GM19239 (cell line): ENCODE data around the gene MCU.

Experiments used
- DNase-seq: peaks from one replicate; pipeline ENCODE4 v3.0.0; 2011; ENCODE audit warnings: low spot score; ENCODE audit not compliant: insufficient read length
- FAIRE-seq: peaks from 2 replicates; lab custom pipeline; 2011; peaks lifted over from hg19 to GRCh38; lab: Jason Lieb, UNC

Gene MCU

DNA sequence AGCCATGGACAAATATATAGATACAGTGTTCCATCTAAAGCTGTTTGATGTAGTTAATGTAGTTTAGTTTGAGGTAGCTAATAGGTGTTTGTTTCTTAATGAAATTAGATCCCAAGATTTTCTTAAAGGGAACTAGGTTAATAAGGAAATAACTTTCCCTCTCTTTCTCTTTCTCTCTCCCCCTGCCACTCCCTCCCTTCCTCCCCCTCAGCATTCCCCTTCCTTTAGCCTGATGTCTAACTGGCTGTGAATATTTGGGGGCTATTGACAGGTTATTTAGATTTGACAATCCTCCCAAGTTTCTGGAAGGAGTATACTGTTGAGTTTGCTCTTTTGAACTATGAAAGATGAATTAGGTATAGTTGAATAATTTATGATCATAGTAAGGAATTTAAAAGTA is 136.4 kb downstream of the MCU start:
- DNase-seq = no peak
- no peak for FAIRE-seq

DNA sequence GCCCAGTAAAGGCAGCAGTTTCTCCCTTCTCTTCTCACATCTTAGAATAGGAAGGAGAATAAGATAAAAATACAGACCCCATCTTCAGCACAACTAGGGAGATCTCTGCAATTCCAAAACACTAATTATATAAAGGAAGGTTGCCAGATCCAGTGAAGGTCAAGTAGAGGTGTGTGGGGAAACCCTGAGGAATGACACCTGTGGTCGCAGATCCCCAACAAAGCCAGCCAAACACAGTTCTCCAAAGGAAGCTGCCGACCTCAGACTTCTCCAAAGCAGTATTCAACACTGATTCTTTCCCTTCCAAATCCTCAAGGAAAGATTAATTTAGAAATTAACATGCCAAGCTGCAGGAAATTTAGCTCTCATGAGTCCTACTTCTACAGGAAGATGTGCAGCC is 138.7 kb downstream of the MCU start:
- FAIRE-seq = no peak
- DNase-seq = no peak

DNA sequence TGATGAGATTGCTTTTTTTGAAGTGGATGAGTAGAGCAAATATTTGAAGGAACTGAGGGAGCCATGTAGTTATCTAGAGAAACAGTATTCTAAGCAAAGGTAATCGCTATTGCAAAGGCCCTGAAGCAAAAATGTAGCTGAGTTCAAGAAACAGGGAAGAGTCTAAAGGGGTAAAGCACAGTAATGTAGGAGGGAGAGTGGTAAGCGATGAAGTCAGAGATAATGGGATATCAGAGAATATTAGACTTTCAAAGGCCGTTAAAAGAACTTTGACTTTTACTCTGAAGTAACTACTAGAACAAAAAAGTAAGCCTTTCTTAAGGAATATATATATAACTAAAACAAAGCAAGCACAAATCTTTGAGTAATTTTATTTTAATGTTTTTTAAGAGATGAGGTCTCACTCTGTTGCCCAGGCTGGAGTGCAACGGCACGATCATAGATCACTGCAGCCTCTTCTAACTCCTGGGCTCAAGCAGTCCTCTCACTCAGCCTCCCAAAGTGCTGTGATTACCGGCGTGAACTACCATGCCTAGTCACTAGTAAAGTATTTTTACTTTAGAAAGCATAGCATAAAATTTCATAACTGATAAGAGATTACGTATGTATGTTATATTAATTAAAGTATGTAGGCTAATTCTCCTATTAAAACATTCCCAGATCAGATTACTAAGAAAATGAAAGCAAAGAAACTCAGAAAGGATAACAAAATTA is 139.9 kb downstream of the MCU start:
- no peak for DNase-seq
- no peak for FAIRE-seq

DNA sequence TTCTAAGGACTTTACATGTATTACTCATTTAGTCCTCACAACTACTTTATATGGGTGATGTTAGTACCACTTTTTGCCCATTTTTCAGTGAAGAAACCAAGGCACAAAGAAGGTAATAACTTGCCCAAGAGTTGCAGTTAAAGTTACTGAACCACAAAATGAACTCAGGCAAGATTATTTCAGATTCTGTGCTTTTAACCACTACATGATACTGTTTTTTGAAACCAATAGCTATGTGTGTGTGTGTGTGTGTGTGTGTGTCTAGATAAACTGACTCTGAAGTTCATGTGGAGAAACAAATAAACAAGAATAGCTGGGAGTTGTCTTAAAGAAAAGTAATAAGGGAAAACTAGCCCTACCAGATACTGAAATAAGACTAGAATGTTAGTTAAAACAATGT is 140.8 kb downstream of the MCU start:
- DNase-seq = no peak

DNA sequence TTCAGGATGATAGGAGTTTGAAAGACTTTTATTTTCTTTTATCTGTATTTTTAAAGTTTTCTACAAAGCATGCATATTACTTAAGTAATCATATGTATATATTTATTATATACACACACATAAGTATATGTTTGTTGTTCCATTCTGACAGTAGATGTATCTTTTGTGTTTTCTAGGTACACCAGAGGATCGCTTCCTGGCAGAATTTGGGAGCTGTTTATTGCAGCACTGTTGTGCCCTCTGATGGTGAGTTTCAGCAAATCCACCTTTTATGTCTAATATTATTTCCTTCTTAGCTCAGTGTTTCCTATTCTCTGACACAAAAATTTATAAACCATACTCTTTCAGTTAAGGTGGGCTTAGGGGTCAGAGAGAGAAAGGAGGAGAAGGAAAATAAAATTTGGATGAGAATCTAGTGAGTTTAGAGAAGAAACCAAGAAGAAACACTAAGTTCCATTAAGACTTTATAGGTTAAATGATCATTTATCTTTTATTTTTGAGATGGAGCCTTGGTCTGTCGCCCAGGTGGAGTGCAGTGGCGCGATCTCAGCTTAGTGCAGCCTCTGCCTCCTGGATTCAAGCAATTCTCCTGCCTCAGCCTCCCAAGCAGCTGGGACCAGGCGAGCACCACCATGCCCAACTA is 142.4 kb downstream of the MCU start:
- DNase-seq (peak; percentile 16), FAIRE-seq (peak; percentile 85)

More for the DNA sequence above, 140.8 kb downstream of the MCU start:
- no peak for FAIRE-seq

DNA sequence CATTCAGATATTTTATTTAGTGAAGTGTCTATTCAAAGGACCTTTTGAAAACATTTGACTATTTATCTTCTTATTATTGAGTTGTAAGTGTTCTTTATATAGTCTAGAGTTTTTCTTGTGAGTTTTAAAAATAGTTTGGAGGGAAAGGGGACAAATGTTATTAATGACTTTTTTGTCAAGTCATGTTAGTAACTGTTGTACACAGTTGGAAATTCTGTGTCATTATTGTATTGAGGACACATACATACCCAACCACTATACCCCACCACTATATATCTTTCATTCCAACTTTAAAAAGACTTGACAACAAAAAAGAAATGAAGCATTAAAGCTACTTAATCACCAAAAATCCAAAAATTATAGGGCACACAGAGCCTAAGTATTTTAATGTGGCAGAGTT is 148.4 kb downstream of the MCU start:
- DNase-seq = no peak
- FAIRE-seq = no peak

DNA sequence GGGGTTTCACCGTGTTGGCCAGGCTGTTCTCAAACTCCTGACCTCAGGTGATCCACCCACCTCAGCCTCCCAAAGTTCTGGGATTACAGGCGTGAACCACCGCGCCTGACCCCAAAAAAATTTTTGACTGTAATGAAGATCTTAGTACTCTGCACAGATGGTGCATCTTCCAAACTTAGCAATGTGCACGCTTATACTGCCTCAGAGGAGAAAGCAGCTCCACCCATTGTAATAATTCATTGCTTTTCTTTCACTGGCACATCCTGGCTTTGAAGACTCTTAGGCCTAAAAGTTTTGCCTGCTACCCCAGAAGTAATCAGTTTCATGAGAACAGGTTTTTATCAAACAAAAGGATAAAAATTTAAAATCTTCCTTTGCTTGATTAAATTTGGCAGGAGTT is 149.5 kb downstream of the MCU start:
- FAIRE-seq (no peak), DNase-seq (no peak)

DNA sequence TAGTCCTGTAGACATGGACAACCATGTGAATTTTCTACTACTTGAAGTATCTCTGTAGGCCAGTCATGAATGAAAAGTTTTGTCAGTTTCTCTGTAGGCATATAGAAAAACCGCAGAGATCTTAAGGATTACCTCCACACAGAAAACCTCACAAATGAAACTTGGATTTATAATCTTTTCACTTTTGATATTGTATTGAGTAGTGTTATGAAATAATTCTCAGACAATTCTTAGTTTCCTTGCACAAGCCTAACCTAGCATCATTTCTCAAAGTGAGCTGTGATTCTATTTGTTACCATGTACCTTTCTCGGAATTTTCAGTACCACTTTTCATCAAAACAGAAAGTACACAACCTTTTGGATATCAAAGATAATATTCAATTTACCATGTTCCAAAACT is 150.2 kb downstream of the MCU start:
- FAIRE-seq (no peak), DNase-seq (no peak)

DNA sequence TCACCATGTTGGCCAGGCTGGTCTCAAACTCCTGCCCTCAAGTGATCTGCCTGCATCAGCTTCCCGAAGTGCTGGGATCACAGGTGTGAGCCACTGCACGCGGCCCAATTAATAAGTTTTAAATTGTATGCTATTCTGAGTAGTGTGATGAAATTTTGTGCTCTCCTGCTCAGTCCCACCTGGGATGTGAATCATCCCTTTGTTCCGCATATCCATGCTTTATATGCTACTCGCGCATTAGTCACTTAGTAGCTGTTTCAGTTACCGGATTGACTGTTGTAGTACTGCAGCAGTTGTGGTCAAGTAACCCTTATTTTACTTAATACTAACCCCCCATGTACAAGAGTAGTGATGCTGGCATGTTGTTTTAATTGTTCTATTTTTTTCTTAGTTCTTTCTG is 154.3 kb downstream of the MCU start:
- FAIRE-seq (no peak), DNase-seq (no peak)

DNA sequence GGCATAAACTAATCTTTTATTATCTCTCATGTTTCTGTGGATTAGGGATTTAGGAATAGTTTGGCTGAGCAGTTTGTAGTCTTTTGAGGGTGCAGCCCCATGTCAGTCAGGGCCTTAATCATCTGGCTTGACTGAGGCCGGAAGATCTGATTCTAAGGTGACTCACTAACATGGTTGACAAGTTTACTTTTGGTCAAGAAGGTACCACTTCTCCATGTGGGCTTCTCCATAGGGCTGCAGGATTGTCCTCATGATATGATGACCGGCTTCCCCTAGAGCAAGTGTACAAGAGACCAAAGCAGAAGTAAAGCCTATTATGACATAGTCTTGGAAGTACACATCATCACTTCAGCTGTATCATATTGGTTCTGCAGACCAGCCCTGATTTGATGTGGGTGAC is 155.7 kb downstream of the MCU start:
- DNase-seq (no peak), FAIRE-seq (no peak)

DNA sequence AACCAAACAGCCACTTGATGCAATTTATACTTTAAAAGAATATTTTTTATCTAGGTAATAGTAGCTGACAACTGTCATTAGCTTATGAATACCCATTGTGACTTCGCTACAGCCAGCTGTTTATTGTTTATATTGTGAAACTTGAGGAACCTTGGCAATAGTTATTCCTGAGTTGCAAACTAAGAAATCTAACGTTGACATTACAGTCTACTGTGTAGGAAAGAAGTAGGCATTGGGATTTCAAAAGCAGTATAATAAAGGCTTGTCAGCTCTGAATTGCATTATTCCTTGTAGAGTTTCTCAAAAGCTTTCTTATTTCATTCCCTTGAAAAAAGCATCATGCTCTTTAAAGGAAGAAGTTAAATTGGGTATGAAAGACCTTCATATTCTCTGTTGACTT is 158.9 kb downstream of the MCU start:
- DNase-seq (no peak), FAIRE-seq (no peak)

DNA sequence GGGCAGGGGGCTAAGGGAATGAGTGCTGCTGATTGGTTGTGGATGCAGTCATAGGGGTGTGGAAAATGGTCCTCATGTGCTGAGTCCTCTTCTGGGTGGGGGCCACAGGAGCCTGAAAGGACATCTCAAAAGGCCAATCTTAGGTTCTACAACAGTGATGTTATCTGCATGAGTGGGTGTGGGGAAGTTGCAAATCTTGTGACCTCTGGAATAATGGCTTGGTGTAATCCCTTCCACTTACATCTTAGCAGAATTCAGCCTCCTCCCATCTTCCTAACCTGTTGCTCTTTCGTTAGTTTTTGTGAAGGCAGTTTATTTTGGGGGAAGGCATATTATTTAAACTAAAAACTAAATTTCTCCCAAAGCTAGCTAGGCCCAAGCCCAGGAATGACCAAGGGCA is 159.6 kb downstream of the MCU start:
- DNase-seq (no peak), FAIRE-seq (no peak)

DNA sequence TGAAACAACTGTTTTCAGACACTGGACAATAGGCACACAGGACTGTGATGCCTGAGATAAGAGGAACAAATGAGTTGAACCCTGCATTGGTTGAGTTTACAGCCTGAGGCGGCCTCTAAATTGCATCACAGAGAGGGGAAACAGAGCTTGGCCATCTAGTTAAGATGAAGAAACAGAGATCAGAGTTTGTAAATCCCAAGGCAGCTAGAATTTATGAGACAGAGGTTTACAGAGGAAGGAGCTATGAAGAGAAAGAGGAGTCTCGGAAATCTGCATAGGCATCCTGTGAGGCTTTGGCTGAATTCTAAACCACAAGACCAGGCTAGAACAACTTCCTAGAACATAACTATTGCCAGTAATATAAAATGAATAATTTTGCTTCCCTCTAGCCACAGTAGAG is 160.6 kb downstream of the MCU start:
- DNase-seq = no peak
- FAIRE-seq = peak; percentile 11

DNA sequence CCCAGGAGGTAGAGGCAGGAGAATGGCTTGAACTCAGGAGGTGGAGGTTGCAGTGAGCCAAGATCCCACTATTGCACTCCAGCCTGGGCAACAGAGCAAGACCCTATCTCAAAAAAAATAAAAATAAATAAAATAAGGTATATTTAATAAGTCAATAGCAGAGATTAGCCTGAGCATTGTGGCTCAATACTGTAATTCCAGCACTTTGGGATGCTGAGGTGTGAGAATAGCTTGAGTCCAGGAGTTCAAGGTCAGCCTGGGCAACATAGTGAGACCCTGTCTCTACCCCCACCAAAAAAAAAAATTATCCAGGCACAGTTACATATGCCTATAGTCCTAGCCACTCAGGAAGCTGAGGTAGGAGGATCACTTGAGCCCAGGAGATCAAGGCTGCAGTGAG is 163.2 kb downstream of the MCU start:
- FAIRE-seq (no peak), DNase-seq (no peak)

DNA sequence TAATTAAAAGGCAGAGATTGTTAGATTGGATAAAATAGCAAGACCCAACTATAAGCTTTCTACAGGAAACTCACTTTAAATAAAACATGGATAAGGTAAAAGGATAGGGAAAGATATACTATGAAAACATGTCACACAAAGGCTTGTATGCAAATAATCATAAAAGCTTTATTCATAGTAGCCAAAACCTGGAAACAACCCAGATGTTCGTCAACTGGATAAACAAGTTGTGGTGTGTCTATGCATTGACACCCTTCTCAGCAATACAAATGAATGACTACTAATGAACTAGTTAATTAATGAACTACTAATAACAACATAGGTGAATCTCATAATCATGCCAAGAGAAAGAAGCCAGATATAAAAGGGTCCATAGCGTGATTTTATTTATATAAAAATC is 163.8 kb downstream of the MCU start:
- FAIRE-seq = no peak
- no peak for DNase-seq

DNA sequence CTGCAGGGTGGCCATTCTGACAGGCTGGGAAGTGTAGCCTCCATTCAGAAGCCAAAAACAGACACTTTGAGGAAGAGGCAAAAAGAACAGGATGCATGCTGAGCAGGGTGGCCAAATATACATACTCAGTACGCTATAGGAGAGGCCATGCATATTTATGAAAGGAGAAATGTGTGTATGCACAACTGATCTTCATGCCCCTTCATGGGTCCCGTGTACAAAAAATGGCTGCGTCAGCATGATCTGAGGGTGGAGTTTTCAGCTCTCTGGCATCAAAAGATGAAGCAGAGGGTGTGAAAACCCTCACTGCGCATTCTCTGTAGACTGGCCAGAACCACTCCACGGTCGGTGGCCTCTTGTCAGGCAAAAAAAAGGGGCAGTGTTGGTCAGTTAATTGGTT is 166.1 kb downstream of the MCU start:
- FAIRE-seq (no peak), DNase-seq (no peak)

DNA sequence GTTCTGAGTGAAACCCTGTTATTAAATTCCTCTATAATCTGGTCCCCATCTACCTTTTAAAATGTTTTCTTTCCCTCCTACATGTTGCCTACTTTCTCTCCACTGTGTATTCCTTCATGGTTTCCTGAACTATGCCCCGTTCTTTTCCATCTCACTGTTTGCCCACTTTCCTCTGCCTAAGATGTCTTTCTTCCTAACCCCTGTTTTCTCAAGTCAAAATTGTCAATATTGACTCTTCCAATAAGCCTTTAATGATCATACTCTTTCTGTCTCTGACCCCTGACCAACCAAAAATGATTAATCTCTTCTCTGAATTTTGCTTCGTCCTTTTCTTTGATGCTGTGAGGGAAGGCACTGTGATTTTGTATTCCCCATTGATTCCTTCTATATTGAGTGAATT is 171.0 kb downstream of the MCU start:
- FAIRE-seq (no peak), DNase-seq (no peak)

DNA sequence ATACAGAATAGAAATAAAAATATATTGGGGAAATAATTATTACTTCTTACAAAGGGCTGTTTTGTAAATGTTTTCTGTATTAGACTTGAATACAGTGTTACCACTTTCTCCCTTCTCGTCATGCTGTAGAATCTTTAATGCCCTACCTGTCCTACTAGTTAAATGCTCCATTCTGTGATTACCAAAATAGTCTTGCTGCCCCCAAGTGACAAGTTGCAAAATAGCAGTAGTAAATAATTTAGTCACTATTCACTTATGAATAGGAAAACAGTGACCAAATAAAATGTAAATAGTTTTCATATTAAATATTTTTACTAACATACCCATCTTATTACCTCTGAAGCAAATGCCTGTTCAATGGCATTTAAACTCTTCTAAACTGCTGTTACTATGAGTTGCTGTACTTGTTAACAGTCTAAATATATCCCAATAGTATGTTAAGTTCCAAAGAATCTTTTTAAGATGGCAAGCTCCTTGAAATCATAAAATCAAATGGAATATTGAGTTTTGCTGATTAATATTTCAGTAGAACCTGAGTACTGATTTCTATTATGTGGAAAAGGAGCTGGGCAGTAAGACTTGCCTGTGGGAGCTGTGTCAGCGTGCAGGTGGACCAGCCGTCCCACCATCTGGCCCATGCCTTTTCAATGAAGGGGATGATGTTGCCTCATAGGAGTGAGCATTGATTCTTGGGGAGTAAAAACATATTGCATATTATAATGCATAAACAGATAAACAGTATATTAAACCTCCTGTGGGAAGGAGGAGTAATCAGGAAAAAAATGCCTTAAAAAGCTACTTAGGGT is 183.5 kb downstream of the MCU start:
- FAIRE-seq = peak; percentile 86

DNA sequence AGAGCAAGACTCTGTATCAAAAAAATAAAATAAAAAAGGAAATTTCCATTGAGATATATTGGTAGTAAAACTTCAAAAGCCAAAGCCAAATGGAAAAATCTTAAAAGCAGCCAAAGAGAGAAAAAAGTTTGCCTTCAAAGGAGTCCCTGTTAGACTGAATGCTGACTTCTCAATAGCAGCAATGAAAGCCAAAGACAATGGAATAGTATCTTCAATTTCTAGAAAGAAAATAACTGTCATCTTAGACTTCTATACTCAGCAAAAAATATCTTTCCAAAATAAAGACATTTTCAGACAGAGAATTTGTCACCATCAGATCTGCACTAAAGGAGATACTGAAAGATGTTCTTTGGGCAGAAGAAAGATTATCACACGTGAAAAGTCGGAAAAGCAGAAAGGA is 187.3 kb downstream of the MCU start:
- FAIRE-seq (no peak), DNase-seq (no peak)

More for the DNA sequence above, 183.5 kb downstream of the MCU start:
- no peak for DNase-seq

DNA sequence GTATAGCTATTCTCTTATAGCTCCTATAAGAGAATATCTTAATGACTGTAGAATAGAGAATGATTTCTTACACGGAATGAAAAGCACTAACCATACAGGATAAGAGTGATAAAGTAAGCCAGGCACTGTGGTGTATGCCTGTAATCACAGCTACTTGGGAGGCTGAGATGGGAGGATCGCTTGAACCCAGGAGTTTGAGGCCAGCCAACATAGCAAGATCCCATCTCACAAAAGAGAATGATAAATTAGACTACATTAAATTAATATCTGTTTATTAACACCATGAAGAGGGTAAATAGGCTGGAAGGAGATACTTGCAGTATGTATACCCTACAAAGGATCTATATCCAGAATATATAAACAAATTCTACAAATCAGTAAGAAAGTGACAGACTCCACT is 189.3 kb downstream of the MCU start:
- FAIRE-seq (no peak), DNase-seq (no peak)

DNA sequence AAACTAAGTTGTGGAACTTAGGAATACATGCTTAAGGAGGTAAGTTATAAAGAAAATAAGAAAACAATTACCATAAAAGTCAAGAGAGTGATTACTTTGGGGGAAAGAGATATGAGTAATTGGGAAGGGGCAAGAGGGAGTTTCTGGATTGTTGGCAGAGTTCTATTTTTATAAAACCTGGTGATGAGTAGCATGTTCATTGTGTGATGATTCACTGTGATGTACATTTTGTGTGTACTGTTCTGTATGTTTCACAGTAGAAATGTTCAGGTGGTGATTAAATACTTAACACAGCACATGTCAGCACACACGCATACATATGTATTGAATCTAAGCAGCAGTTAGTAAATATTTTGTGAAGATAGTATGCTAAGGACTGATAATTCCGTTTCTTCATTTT is 191.9 kb downstream of the MCU start:
- DNase-seq (no peak), FAIRE-seq (no peak)
